Measurements from ENCODE around the gene AKAP13. TPM values are rescaled to one million over a fixed set of nuclear protein-coding genes. Genes with fewer than 3 reads are reported as not detected.

The AKAP13 gene
- total RNA-seq, 1 experiment from 2014 or later, result 47.3 TPM

DNA sequence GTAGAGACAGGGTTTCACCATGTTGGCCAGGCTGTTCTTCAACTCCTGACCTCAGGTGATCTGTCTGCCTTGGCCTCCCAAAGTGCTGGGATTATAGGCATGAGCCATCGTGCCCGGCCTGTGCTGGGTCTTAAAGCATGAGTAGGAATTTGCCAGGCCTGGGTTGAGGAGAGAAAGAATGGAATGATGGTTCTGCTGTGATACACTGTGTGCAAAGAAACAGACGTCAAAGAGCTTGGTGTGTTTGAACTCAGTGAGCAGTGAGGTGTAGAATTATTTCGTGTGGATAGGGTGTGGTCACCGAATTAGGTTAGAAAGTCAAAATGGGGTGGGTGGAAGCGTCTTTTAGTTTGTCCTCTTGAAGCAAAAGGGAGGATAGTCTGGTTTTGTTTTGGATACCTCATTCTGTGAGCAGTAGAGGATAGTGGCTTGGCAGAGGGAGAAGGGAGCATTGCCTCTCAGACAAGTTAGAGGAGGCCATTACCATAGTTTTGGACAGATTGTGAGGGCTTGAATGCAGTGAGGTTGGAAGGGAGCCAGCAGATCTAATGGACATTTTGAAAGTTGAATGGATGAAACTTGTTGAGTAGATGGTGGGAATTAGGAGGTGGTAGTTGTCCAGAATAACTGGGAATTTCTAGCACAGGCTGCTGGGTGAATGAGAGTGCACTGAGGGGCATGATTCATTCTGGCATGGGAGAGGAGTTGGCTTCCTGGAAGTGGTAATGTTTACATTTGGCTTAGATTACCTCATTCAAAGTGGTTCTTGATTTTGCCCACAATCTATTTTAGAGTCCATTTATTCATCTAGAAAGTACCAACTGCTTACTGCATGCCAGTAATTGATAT lies 27.2 kb downstream of the AKAP13 start:
- Histone ChIP-seq H3K14ac (ENCODE audit: insufficient read depth, low read length) (no peak overlapping the region), H3K4me1 (ENCODE audit: insufficient read depth, low read length) (no peaks in the 10 kb centered on the region), H2BK15ac (ENCODE audit: low read depth, low read length) (no peak overlapping the region), H3K56ac (ENCODE audit: insufficient read length, low read depth, low read length) (no peak overlapping the region), H3K23ac (ENCODE audit: insufficient read length, low read depth, low read length) (no peak overlapping the region), H2AFZ (ENCODE audit: low read length) (no peak overlapping the region), H4K5ac (ENCODE audit: insufficient read length, low read depth, low read length) (no peak overlapping the region), H3K4me2 (ENCODE audit: insufficient read depth, insufficient read length, low read length) (no peak overlapping the region), H4K91ac (ENCODE audit: insufficient read length, low read depth, low read length) (no peak overlapping the region), H3K9ac (ENCODE audit: extremely low read depth, insufficient read length, low read length) (no peak overlapping the region), H3K9me3 (ENCODE audit: control insufficient read depth, low read depth, low read length) (no peaks in the 10 kb centered on the region), H2BK20ac (ENCODE audit: low read depth, low read length, poor library complexity, severe bottlenecking) (no peak overlapping the region), H3K79me2 (ENCODE audit: insufficient read depth, low read length) (peaks cover 13% of the 10 kb centered on the region; the same call in 1 of the 2 replicates), H3T11ph (ENCODE audit: low read length) (no peak overlapping the region), H3K79me1 (ENCODE audit: insufficient read depth, low read depth, low read length, poor library complexity, severe bottlenecking) (peaks cover 6% of the 10 kb centered on the region), H3K23me2 (ENCODE audit: insufficient read length, low read depth, low read length, poor library complexity, severe bottlenecking) (no peaks in the 10 kb centered on the region), H2BK5ac (ENCODE audit: insufficient read length, low read length) (no peak overlapping the region), H3K27ac (ENCODE audit: insufficient read length, low read depth, low read length) (no peak overlapping the region), H3K18ac (ENCODE audit: insufficient read length, low read depth, low read length) (no peak overlapping the region), H4K20me1 (ENCODE audit: control insufficient read depth, insufficient read depth, insufficient read length) (no peaks in the 10 kb centered on the region), H3K27me3 (ENCODE audit: insufficient read depth, low read length) (no peaks in the 10 kb centered on the region), H2BK12ac (ENCODE audit: insufficient read length, low read depth, low read length) (no peak overlapping the region), H4K8ac (replicated peaks; ENCODE audit: insufficient read length, low read depth, low read length) (no peak overlapping the region), H3K4ac (ENCODE audit: low read depth, low read length) (no peak overlapping the region), H2BK120ac (ENCODE audit: low read depth, low read length, poor library complexity, severe bottlenecking) (no peak overlapping the region), H2AK5ac (ENCODE audit: insufficient read length, low read length) (no peak overlapping the region)
- no CpG with 5 or more reads among the region's 6 CpGs for WGBS (ENCODE audit: extremely low coverage, insufficient read length, low lambda C conversion rate)
- Mint-ChIP-seq H3K4me3 (no peak overlapping the region), H3K36me3 (ENCODE audit: insufficient read depth in 1 of 3, low read depth in 3 of 3) (no peaks in the 10 kb centered on the region), H3K9me3 (no peaks in the 10 kb centered on the region), H3K4me1 (peaks cover 26% of the 10 kb centered on the region in 2 experiments), H3K27me3 (ENCODE audit: low read depth) (no peaks in the 10 kb centered on the region), H3K27ac (no peak overlapping the region)
- no peak for DNase-seq
- TF ChIP-seq CTCF (conservative IDR thresholded peaks at IDR 0.05), result no peak
